Ovary (tissue), 9 donors: ENCODE data around the gene CTSL. TPM values are rescaled to one million over a fixed set of nuclear protein-coding genes. Genes with fewer than 3 reads are reported as not detected.

ENCODE experiments used
- DNase-seq, 5 donors: peaks; one replicate each; pipeline ENCODE4 v3.0.0-alpha.2; 2019 to 2020
- H3K27ac ChIP-seq, 2 donors: fragments of 200-600 bp; one replicate each; pipeline versions ENCODE4 v1.5.1 to v1.8.0; 2019 to 2022
- H3K27me3 ChIP-seq: fragments of 200-600 bp; one replicate; pipeline ENCODE4 v1.8.0; 2022
- H3K36me3 ChIP-seq: fragments of 200-600 bp; sonication (generic); one replicate; pipeline ENCODE4 v1.5.1; 2019
- H3K4me1 ChIP-seq: one replicate; pipeline ENCODE4 v1.8.1; 2013; ENCODE audit warnings: mild to moderate bottlenecking, moderate library complexity; ENCODE audit not compliant: insufficient read depth
- H3K4me3 ChIP-seq: fragments of 200-600 bp; sonication (generic); one replicate; pipeline ENCODE4 v1.5.1; 2017
- H3K9me3 ChIP-seq, 2 donors: fragments of 200-600 bp in 1 of 2; sonication (generic) in 1 of 2; one replicate each; pipeline versions ENCODE4 v1.5.1 to v1.8.1; 2013 to 2019; ENCODE audit warnings: mild to moderate bottlenecking in 1 of 2, moderate library complexity in 1 of 2
- EP300 ChIP-seq: sonication (generic); formaldehyde crosslinking; IDR thresholded peaks from one replicate; pipeline ENCODE4 v1.6.1; 2017; ENCODE audit warnings: antibody characterized with exemption
- POLR2A ChIP-seq: fragments of 450-650 bp; IDR thresholded peaks from one replicate; pipeline ENCODE4 v1.6.1; 2017; ENCODE audit warnings: antibody characterized with exemption, mild to moderate bottlenecking, moderate library complexity
- WGBS, 3 donors: extraction: QIAGEN DNeasy Blood & Tissue Kit in 1 of 3; methylation state at CpG; one replicate each; pipeline versions ENCODE4 v1.1.5 to v1.1.7; 2013 to 2017; 5-methylcytosine and 5-hydroxymethylcytosine counted together
- intact Hi-C, 4 donors: fragments of 100-400 bp; cut with DNase I; formaldehyde crosslinking; loops; one replicate each; pipeline versions ENCODE4 v1.11.0 to v1.15.1; 2022 to 2023
- polyA plus RNA-seq, 2 donors: library from polyadenylated mRNA; stranded (reverse); fragments of 200-250 nt in 1 of 2; fragments of 350-450 nt in 1 of 2; fragmentation: Illumina TruSeq in 1 of 2; extraction: RNeasy Lipid Tissue Mini Kit (QIAGEN cat#74804) in 1 of 2; gene quantifications; one replicate each; pipeline ENCODE4 v1.2.3, GENCODE V29; 2013 to 2014
- total RNA-seq, 7 donors: library from RNA; depleted of rRNA in 2 of 7; stranded (reverse); fragments of >200 nt in 2 of 7; fragmentation: NEBNext Ultra II Directional in 3 of 7; extraction: Animal tissue kit (Norgen Biotek cat#: 25700) in 3 of 7; gene quantifications; one replicate each; pipeline versions ENCODE4 v1.1.0 to v1.2.4, GENCODE V29; 2016 to 2023
- TF ChIP-seq, protein P1 (sequence below), 3 donors: fragments of 450-650 bp in 2 of 3; fragments of 200-600 bp in 1 of 3; IDR thresholded peaks; one replicate each; pipeline versions ENCODE4 v1.5.1 to v1.8.0; 2016 to 2022; ENCODE audit warnings: antibody characterized with exemption in 3 of 3, mild to moderate bottlenecking in 1 of 3
- donor health status: DM: no; HTN: no; CAD: no; lungs with moderate emphysema.
- donor health status: DM: no; HTN: no; CAD: no.
- donor health status: Bipolar disorder and iron deficiency.
- donor health status: DM: yes; HTN: yes; CAD: no.
- donor health status: DM: no; HTN: no; CAD: no.
- donor health status: DM: yes; HTN: yes; CAD: no.

Gene CTSL
- total and polyA plus RNA-seq, 9 donors: 94.0 to 219 (median 115) TPM

DNA sequence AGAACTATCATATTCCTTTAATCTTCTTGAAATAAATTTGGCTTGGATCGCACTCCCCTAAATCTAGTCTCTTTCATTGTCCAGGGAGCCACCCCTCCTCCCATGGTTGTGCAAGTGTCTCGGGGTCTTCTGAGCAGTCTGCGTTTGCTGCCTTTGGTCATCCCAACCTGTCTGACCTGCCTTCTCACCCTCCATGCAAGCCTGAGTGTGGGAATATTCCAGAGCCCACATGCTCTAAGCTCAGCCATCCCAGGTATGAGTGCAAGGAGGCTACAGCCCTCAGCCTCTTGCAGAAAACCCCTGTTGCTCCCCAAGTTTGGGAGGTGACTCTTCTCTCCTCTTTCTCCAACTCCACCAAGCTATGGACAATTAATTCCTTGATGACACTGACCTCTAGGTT lies 7.7 kb upstream of the CTSL start:
- no peak for DNase-seq
- Histone ChIP-seq H3K27ac (no peak overlapping the region), H3K4me3 (no peak overlapping the region), H3K36me3 (no peaks in the 10 kb centered on the region), H3K27me3 (no peaks in the 10 kb centered on the region), H3K4me1 (peaks cover 4% of the 10 kb centered on the region), H3K9me3 (no peaks in the 10 kb centered on the region)
- WGBS, 3 donors: 89 to 94% (median 92%) methylated on average over 3 of the region's 3 CpGs
- TF ChIP-seq POLR2A: no peak
- TF ChIP-seq, protein P1, sequence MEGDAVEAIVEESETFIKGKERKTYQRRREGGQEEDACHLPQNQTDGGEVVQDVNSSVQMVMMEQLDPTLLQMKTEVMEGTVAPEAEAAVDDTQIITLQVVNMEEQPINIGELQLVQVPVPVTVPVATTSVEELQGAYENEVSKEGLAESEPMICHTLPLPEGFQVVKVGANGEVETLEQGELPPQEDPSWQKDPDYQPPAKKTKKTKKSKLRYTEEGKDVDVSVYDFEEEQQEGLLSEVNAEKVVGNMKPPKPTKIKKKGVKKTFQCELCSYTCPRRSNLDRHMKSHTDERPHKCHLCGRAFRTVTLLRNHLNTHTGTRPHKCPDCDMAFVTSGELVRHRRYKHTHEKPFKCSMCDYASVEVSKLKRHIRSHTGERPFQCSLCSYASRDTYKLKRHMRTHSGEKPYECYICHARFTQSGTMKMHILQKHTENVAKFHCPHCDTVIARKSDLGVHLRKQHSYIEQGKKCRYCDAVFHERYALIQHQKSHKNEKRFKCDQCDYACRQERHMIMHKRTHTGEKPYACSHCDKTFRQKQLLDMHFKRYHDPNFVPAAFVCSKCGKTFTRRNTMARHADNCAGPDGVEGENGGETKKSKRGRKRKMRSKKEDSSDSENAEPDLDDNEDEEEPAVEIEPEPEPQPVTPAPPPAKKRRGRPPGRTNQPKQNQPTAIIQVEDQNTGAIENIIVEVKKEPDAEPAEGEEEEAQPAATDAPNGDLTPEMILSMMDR (IDR thresholded peaks at IDR 0.05): no peak
- TF ChIP-seq EP300: no peak
- intact Hi-C loops: no loop called here

GRCh38 chr9:87718852-87719612 lies 6.9 kb upstream of the CTSL start:
- TF ChIP-seq EP300: no peak
- DNase-seq: no peak
- H3K4me3 ChIP-seq: no peak overlapping the region
- peaks cover 3% of the 10 kb centered on the region for H3K4me1 ChIP-seq
- no peaks in the 10 kb centered on the region for H3K27me3 ChIP-seq
- intact Hi-C loops: no loop called here
- H3K9me3 ChIP-seq: no peaks in the 10 kb centered on the region
- no peaks in the 10 kb centered on the region for H3K36me3 ChIP-seq
- whole genome bisulfite sequencing, 3 donors: 78 to 92% (median 85%) methylated on average over 6 of the region's 6 CpGs
- no peak overlapping the region for H3K27ac ChIP-seq

GRCh38 chr9:87720173-87720572 lies 5.7 kb upstream of the CTSL start:
- 93 to 97% (median 96%) methylated on average over 2 of the region's 2 CpGs for WGBS, 3 donors
- DNase-seq: no peak
- intact Hi-C loops: no loop called here

GRCh38 chr9:87722393-87723088 lies 3.4 kb upstream of the CTSL start:
- intact Hi-C loops: no loop called here
- TF ChIP-seq EP300: no peak
- TF ChIP-seq, protein P1 (IDR thresholded peaks at IDR 0.05): no peak
- no peak for TF ChIP-seq POLR2A
- H3K4me3 ChIP-seq: no peak overlapping the region
- 88 to 91% (median 89%) methylated on average over 5 of the region's 5 CpGs for WGBS, 3 donors
- no peak overlapping the region for H3K27ac ChIP-seq
- H3K4me1 ChIP-seq: peaks cover 2% of the 10 kb centered on the region
- H3K9me3 ChIP-seq: no peaks in the 10 kb centered on the region
- DNase-seq: no peak
- no peaks in the 10 kb centered on the region for H3K36me3 ChIP-seq
- no peaks in the 10 kb centered on the region for H3K27me3 ChIP-seq

More at GRCh38 chr9:87720173-87720572, 5.7 kb upstream of the CTSL start:
- no peaks in the 10 kb centered on the region for H3K4me1 ChIP-seq
- no peaks in the 10 kb centered on the region for H3K9me3 ChIP-seq
- no peaks in the 10 kb centered on the region for H3K27me3 ChIP-seq
- H3K36me3 ChIP-seq: no peaks in the 10 kb centered on the region
- no peak overlapping the region for H3K27ac ChIP-seq
- TF ChIP-seq POLR2A: no peak
- TF ChIP-seq, protein P1 (IDR thresholded peaks at IDR 0.05): no peak
- TF ChIP-seq EP300: no peak
- no peak overlapping the region for H3K4me3 ChIP-seq
